ENCODE data around the gene KHSRP.

The KHSRP gene

DNA sequence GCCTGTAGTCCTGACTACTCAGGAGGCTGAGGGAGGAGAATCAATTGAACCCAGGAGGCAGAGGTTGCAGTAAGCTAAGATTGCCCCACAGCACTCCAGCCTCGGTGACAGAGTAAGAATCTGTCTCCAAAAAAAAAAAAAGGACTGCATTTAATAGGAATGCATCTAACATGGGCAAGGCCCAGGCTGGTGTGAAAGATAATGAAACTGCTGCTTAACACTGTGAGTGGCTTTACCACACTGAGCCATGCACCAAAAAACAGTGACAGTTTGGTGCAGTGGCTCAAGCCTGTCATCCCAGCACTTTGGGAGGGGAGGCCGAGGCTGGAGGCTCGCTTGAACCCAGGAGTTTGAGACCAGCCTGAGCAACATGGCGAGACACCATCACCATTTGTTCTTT, 40.2 kb downstream of the KHSRP start:
- DNase-seq, result no peak

DNA sequence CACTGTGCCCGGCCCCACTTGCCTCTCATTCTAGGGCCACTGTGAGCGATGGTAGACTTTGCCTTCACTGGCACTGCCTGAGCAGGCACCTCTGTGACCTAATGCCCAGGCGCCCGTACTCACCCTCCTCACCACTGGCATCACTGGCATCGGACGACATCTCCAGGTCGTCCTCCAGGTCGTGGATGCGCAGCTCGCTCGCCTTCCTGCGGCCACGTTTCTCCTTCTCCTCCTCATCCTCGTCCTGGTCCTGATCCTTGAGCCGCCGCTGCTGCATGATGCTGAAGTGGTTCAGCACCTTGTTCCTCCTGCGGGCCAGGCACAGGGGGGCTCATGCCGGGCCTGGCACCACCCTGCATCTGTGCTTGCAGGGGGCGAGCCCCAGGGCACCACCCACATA, 41.4 kb downstream of the KHSRP start:
- DNase-seq, result no peak

DNA sequence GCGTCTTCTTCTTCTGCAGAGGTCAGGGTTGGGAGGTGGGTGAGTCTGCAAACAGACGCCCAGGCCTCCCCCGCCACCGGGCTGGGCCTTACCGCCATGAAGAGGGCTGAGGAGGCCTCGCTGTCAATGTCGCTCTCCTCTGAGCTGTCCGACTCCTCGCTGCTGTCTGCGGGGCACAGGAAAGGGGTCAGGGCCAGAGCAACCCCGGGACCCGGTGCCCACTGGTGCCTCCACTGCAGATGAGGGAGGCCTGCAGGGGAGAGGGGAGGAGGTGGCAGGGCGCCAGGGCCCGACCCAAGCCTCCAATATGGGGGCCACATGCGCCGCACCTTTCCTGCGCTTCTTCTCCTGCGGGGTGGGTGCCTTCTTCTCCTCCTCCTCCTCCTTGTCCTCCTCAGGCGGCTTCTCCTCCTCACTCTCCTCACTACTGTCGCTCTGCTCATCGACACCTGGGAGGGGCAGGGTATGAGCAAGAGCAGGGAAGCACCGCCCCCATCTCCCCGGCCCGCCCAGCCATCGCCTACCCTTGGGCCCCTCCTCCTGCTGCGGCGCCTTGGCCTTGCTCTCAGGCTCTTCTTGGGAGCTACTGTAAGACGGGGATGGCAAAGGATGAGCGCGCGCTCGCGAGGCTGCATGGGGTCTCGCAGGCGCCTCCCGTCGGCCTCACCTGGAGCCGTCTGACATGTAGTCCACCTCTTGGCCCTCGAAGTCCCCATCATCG, 43.4 kb downstream of the KHSRP start:
- no peak for DNase-seq

- DNase-seq, result no peak
These were observed 44.9 kb downstream of the KHSRP start for GRCh38 chr19:6379744-6380143.

GRCh38 chr19:6378486-6378885, 46.1 kb downstream of the KHSRP start:
- DNase-seq, result no peak

GRCh38 chr19:6378041-6378440, 46.6 kb downstream of the KHSRP start:
- peak; percentile 37 for DNase-seq

DNA sequence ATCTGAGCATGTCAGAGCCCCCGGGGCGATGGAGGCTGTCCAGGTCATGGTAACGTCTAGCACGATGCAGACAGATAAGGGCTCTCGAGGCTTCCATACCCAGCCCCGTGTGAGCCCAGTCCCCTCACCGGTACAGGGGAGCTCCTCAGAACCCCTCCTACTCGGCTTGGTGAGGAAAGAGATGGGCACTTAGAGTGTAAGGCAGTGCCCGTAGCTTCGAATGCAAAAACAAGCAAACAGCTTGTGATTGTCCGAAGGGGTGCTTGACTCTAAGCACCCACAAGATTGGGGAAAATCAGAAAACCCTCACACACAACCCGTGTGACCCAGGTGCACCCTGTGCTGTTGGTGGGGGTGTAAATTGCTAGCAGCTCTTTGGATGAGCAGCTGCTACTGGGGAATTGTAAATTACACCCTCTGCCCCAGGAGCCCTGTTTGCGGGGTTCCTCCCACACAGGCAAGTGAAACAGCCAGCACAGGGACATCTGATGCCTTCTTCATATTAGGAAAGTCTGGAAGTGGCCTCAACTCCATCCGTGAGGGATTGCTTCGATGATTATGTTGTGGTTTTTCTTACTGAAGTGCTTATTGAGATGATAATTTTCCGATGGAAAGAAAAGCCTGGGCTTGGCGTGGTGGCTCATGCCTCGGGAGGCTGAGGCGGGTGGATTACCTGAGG, 48.0 kb downstream of the KHSRP start:
- peak; percentile 52 for DNase-seq

DNA sequence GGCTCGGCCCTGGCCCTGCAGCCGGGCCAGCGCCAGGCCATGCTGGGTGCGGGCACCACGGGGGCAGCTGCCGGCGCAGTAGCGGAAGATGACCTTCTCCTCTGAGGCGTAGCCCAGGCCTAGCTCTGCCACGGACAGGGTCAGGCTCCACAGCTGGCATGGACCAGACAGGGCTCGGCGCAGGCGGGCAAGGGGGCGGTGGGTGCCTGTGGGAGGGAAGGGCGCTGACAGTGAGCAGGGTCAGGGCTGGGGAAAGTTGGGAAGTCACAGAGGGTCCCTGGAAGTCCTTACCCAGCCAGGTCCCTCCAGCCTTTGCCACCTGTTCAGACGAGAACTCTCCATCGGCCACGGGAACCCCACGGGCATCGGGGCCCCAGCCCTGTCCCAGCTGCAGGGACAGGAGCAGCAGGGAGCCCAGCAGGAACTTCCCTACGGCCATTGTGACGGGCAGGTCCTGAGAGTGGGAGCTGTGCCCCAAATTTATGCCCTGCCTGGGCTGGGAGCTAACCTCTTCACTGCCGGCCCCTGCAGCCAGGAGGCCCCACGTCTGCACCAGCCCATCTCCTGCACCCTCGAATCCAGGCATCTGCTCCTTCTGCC, 49.1 kb downstream of the KHSRP start, which contains the start of gene PSPN:
Gene PSPN (minus strand): TSS at position 523 of the 600 bp plus-strand sequence. CDS start 84 bp downstream, at position 439.
- peak; percentile 64 for DNase-seq

- DNase-seq, result peak; percentile 57
These were observed 49.8 kb downstream of the KHSRP start for GRCh38 chr19:6374711-6375410.

DNA sequence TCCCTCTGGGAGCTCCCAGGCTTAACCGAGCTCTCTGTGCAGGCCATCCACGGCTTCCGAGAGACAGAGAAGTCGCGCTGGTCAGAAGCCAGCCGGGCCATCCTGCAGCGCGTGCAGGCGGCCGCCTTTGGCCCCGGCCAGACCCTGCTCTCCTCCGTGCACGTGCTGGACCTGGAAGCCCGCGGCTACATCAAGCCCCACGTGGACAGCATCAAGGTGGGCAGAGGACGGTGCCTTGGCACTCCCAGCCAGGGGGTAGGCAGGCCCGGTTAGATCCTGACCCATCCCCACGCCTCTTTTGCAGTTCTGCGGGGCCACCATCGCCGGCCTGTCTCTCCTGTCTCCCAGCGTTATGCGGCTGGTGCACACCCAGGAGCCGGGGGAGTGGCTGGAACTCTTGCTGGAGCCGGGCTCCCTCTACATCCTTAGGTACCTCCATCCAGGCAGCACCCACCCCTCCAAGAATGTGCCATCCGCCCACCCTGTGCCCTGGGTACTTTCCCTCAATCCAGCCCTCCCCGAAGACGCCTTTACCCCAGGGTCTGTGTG, 50.4 kb downstream of the KHSRP start:
- peak; percentile 65 for DNase-seq

DNA sequence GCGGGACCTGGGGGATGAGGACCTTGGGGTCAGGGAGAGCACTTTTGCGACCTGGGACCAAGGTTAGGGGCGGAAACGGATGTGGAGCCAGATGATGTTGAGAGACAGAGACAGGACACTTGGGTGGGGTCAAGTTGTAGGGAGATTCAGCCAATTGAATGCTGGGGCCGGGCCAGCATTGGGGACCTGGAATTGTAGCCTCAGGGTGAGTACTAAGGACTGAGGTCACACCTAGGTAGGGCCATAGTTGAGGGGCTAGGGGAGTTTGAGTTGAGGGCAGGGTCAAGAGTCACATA, 50.9 kb downstream of the KHSRP start:
- no peak for DNase-seq

DNA sequence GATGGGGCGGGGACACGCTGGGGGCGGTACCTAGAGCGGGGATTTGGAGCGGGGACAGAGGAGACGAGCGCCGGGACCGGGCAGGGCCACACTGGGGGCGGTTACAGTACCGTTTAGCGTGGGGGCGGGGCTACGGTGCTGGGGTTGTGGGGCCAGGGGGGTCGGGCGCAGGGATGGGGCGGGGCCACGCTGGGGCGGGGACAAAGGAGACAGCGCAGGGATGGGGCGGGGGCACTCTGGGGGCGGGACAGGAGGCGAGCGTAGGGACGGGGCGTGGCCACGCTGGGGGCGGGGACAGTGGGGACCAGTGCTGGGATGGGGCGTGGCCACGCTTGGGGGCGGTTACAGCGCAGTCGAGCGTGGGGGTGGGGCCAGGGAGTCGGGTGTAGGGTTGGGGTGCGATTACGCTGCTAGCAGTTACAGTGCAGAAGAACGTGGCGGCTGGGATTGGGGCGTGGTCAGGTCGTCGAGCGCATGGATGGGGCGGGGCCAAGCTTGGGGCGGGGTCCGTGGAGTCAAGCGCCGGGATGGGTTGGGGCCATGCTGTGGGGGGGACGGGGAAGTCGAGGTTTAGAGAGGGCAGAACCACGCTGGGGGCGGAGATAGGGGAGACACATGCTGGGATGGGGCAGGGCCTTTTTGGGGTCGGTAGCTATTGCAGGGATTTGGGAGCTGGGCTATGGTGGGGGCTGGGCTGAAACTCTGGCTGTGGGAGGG, 51.4 kb downstream of the KHSRP start:
- DNase-seq, result peak; percentile 99

GRCh38 chr19:6372594-6373095, 52.0 kb downstream of the KHSRP start, which contains the start of gene ALKBH7:
Gene ALKBH7 (plus strand): TSS chr19:6372794. CDS start chr19:6372821, 27 bp downstream.
- peak; percentile 98 for DNase-seq

DNA sequence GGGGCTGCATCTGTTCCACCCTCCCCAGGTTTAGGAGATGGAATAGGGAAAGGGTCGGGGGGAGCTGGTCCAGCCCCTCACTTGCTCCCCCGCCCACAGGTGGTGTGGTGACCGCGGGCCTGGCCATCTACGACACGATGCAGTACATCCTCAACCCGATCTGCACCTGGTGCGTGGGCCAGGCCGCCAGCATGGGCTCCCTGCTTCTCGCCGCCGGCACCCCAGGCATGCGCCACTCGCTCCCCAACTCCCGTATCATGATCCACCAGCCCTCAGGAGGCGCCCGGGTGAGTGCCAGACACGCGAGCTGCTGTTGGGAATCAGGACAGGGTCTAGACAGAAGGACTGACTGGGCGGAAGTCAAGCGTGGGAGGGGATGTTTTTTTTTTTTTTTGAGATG, 60.3 kb downstream of the KHSRP start:
- DNase-seq, result no peak

Measured in activated effector memory CD4-positive, alpha-beta T cell treated with anti-CD3 and anti-CD28 coated beads, Interleukin-2, amount 50 U/mL, for 16 hours (primary cell).